ENCODE data around the gene SKAP2. TPM values are rescaled to one million over a fixed set of nuclear protein-coding genes. Genes with fewer than 3 reads are reported as not detected.

The SKAP2 gene
- total RNA-seq, 1 donor from 2014 or later, result 46.4 TPM

- no peaks in the 10 kb centered on the region for H3K27me3 Mint-ChIP-seq
- TF ChIP-seq CTCF (IDR thresholded peaks at IDR 0.05; ENCODE audit: unreplicated experiment), result no peak
- H3K4me3 Mint-ChIP-seq (ENCODE audit: low read depth), result no peak overlapping the region
- H3K27ac Mint-ChIP-seq, result no peak overlapping the region
- no peak for DNase-seq (ENCODE audit: low spot score, unreplicated experiment)
- H3K36me3 Mint-ChIP-seq (ENCODE audit: insufficient read depth), result no peaks in the 10 kb centered on the region
- no peaks in the 10 kb centered on the region for H3K4me1 Mint-ChIP-seq (ENCODE audit: low read depth)
- H3K9me3 Mint-ChIP-seq (ENCODE audit: low read depth), result no peaks in the 10 kb centered on the region
These were observed 232.8 kb downstream of the SKAP2 start for GRCh38 chr7:26631601-26632000.

DNA sequence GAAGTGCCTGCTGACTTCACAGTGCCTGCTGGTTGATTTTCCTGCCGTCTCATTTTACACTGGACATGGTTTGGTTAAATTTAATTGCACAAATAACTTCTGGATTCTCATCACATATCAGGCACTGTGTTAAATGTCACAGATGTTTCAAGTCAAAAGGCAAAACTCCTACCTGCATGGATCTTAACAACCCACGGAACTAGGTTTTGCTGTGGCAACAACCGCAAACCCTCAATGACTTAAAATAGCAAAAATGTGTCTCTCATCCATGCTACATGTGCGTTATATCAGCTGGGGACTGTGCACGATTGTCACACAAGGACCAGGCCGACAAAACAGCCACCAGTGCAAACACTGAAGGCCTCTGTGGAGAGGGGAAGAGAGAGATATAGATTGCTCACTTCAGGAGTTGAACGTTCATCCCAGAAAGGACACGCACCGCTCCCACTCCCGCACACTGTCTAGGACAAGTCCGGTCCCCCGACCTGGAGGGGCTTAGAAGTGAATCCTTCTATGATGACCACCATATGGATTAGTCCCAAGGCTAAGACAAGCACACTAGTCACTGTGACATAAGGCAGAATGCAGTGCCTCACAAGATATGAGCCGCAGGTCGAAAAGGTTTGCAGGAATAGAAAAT, 233.3 kb downstream of the SKAP2 start:
- no peaks in the 10 kb centered on the region for H3K9me3 Mint-ChIP-seq (ENCODE audit: low read depth)
- no peaks in the 10 kb centered on the region for H3K4me1 Mint-ChIP-seq (ENCODE audit: low read depth)
- no peaks in the 10 kb centered on the region for H3K36me3 Mint-ChIP-seq (ENCODE audit: insufficient read depth)
- no peak for TF ChIP-seq CTCF (IDR thresholded peaks at IDR 0.05; ENCODE audit: unreplicated experiment)
- peaks cover 3% of the 10 kb centered on the region for H3K27me3 Mint-ChIP-seq
- no peak overlapping the region for H3K4me3 Mint-ChIP-seq (ENCODE audit: low read depth)
- DNase-seq (ENCODE audit: low spot score, unreplicated experiment), result no peak
- no peak overlapping the region for H3K27ac Mint-ChIP-seq

DNA sequence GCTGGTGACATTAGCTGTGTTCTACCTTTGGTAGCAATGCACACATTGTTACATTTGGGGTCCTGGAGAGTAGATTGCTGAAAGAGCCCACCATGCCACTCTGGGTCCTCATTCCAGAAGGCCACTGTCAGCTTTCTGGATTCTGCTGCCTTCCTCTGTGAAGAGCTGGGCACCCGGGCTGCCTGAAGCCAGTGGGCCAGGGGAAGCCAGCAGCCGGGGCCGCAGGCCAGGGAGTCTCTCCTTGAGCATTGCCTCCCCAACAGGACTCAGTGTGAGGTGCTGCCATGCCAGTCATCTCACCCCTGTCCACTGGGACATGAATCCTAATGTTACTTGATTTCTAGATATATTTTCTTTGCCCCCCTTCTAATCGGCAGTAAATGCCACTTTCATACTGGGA, 234.0 kb downstream of the SKAP2 start:
- Mint-ChIP-seq H3K36me3 (ENCODE audit: insufficient read depth) (no peaks in the 10 kb centered on the region), H3K9me3 (ENCODE audit: low read depth) (no peaks in the 10 kb centered on the region), H3K27me3 (peaks cover 3% of the 10 kb centered on the region), H3K4me3 (ENCODE audit: low read depth) (no peak overlapping the region), H3K27ac (no peak overlapping the region), H3K4me1 (ENCODE audit: low read depth) (no peaks in the 10 kb centered on the region)
- no peak for TF ChIP-seq CTCF (IDR thresholded peaks at IDR 0.05; ENCODE audit: unreplicated experiment)
- DNase-seq (ENCODE audit: low spot score, unreplicated experiment), result no peak

GRCh38 chr7:26629696-26630095, 234.7 kb downstream of the SKAP2 start:
- H3K36me3 Mint-ChIP-seq (ENCODE audit: insufficient read depth), result no peaks in the 10 kb centered on the region
- H3K27me3 Mint-ChIP-seq, result peaks cover 7% of the 10 kb centered on the region
- H3K4me1 Mint-ChIP-seq (ENCODE audit: low read depth), result no peaks in the 10 kb centered on the region
- no peak for DNase-seq (ENCODE audit: low spot score, unreplicated experiment)
- H3K27ac Mint-ChIP-seq, result no peak overlapping the region
- no peak for TF ChIP-seq CTCF (IDR thresholded peaks at IDR 0.05; ENCODE audit: unreplicated experiment)
- H3K9me3 Mint-ChIP-seq (ENCODE audit: low read depth), result no peaks in the 10 kb centered on the region
- H3K4me3 Mint-ChIP-seq (ENCODE audit: low read depth), result no peak overlapping the region

GRCh38 chr7:26627891-26628341, 236.5 kb downstream of the SKAP2 start:
- Mint-ChIP-seq H3K4me1 (ENCODE audit: low read depth) (no peaks in the 10 kb centered on the region), H3K9me3 (ENCODE audit: low read depth) (no peaks in the 10 kb centered on the region), H3K27ac (no peak overlapping the region), H3K27me3 (peaks cover 11% of the 10 kb centered on the region), H3K4me3 (ENCODE audit: low read depth) (no peak overlapping the region), H3K36me3 (ENCODE audit: insufficient read depth) (no peaks in the 10 kb centered on the region)
- no peak for TF ChIP-seq CTCF (IDR thresholded peaks at IDR 0.05; ENCODE audit: unreplicated experiment)
- DNase-seq (ENCODE audit: low spot score, unreplicated experiment), result no peak
